ENCODE data around the gene AGK.

GRCh38 chr7:141522657-141523342, 28.4 kb upstream of the AGK start:
- TF ChIP-seq EZH2 (IDR thresholded peaks at IDR 0.05; ENCODE audit: low read depth) (no peak), CTCF (conservative IDR thresholded peaks at IDR 0.05) (no peak)

Measured in PC-9 (cell line).